NT2/D1 (cell line): ENCODE results near the gene CCNE1.

ENCODE experiments used
- YY1 ChIP-seq: IDR thresholded peaks from 2 replicates; pipeline ENCODE4 v1.6.1; 2011; ENCODE audit not compliant: insufficient read length, insufficient read depth
- ZNF274 ChIP-seq: IDR thresholded peaks from 2 replicates; pipeline ENCODE4 v1.6.1; 2011; ENCODE audit warnings: mild to moderate bottlenecking, low read depth, low read length

DNA sequence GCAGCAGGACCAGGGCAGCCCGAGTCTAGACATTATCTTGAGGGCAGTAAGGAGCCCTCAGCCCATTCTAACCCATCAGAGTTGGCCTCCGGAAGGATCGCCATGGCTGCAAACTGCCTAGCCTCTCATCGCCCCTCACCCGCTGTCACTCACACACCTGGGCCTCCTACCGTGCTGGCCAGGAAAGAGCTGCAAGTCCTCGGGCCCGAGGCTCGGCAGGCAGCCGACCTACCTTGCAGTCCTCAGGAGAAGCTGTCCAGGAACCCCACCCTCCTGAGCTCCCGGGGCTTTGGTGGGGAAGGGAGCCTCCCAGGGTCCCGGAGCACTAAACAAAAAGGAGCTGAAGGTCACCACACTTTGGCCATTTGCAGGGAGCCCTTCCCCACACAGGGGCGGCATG, 46.8 kb downstream of the CCNE1 start:
- TF ChIP-seq YY1, result no peak
- TF ChIP-seq ZNF274, result no peak
